ENCODE results near the gene ARL4D.
"Not testable (repeated sequence)": the region's sequence is repeated elsewhere in the genome, so short reads cannot be mapped to it uniquely, and the experiment has no call there.

ARL4D gene

DNA sequence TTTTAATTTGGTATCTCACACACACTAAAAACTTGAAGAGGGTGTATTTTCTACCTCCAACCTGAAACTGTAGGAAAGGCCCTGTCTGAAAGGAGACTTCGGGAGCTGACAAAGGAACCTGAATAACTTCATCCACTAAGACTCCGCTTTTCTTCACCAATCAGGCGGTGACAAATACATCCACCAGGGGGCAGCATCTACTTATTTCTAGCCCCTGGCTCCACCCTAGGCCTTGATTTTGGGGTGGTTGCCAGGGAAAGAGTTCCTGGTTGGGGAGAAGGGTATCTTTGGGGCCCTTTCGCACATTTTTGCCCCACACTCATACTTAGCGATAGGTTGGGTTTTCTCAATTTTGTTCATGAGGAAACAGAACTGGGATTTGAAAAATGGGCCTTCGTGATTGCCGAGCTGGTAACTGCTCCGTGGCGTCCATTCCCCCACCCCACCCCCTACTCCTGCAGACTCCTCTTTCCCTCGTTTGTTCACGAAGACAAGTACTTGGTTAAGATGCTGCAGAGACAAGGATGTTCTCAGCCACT, 4.8 kb upstream of the ARL4D start:
- peak; percentile 71 to 90 for DNase-seq (ENCODE audit: low read depth in 2 of 2, low spot score in 1 of 2)

DNA sequence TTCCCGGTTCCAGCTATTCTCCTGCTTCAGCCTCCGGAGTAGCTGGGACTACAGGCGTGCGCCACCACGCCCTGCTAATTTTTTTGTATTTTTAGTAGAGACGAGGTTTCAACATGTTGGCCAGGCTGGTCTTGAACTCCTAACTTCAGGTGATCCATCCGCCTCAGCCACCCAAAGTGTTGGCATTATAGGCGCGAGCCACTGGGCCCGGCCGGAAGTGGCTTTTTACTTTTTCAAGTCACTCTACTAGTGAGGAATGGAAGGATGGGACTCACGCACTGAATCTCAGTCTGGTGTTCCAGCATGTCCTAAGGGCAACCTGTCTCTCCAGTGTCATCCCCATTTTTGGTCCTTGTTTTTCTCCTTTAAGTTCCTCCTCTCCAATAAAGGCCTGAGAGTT, 4.1 kb upstream of the ARL4D start:
- DNase-seq (ENCODE audit: low read depth in 2 of 2, low spot score in 1 of 2): not testable (repeated sequence)

DNA sequence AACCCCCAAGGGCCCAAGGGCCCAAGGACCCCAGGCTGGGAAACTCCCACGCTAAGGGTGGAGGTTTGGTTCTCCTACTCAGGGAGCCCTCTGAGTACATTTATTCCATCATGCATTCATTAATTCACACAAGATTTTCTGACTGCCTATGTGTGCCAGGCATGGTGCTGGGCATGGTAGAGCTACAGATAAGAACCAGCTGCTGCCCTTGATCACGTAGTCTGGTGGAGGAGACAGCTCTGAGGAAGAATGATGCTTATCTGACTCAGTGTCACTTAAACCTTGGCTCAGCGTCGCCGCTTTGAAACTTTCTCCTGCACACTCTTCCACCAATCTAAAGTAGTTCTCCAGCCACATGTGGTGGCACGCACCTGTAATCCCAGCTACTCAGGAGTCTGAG, 3.6 kb upstream of the ARL4D start:
- no peak for DNase-seq (ENCODE audit: low read depth in 2 of 2, low spot score in 1 of 2)

DNA sequence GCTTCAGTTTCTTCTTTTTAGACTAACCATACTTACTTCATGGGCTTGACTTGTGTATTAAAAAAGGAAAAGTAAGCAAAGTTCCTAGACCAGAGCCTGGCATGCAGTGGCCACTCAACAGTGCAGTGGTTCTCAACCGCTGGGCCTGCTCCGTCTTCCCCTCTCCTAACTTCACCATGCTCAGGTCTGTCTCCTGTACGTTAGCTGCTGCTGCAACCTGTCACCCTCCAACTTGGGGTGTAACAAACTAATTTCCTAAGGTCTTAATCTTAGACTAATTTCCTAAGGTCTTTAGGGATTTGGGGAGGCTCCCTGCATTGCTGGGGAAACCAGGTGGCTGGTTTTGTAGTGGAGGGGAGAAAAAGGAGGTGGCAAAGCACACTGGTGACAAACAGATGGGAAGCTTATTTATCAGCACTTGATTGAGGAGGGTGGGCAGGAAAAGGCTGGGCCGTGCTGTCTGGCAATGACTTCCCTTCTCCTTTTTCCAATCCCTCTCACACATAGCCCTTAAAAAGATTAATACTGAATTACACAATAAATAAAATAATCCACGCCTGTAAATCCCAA, 2.2 kb upstream of the ARL4D start:
- DNase-seq (ENCODE audit: low read depth in 2 of 2, low spot score in 1 of 2): no peak

GRCh38 chr17:43399839-43400328, 1.1 kb downstream of the ARL4D start:
- no peak for DNase-seq (ENCODE audit: low read depth in 2 of 2, low spot score in 1 of 2)

DNA sequence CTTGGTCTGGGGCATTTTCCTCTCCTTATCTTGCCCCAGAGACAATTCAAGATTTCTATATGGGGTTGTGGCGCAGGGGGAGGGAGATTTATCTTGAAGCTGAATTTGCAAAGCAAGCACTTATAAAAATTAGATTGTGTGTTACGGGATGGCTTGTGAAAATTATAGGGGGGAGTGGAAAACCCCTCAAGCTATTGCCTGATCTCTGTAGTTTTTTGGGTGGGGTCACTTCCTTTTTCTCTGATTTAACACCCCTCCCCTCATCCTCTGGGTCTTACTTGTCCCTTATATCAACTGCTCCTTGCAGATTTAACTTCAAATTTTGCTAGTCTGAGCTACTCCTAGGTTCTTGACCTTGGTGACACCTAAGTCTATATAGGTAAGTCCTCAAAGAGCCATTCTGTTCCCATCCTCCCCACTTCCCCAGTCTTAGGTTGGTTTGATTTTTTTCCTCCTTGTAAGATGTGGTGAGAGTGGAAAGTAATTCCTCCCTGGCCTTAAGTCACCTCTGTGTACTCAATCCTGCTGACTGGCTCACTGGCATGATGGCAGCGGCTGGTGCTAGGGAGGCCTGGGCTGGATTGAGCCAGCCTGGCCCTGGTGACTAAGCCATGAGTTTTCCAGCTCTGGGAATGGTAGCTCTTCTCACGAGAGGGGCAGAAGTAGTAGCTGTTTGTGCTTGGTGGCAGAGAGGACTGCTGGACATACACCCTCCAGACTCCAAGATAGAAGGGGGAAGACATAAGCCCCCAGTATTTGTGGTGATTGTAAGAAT, 2.3 kb downstream of the ARL4D start:
- DNase-seq (ENCODE audit: low read depth in 2 of 2, low spot score in 1 of 2): no peak

- no peak for DNase-seq (ENCODE audit: low read depth in 2 of 2, low spot score in 1 of 2)
Measured at GRCh38 chr17:43402078-43402477, 3.3 kb downstream of the ARL4D start.

DNA sequence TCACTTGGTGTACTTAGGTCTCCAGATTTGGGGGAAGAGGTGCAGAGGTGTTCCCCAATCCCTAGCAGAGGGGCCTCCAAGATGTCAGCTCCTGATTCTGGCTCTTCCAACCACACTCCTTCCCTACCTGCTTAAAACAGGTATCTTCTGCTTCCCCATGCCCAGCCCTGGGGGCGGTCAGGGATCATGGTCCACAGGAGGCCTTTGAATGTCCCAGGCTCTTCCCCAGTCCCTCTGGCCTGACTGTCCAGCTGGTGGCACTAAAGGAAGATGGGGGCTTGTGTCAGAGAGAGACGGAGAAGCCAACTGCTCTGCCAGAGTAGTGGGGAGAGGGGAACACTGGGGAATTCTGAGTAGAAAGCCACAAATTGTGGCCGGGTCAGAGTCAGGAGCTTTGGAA, 3.8 kb downstream of the ARL4D start:
- DNase-seq (ENCODE audit: low read depth in 2 of 2, low spot score in 1 of 2): no peak

- no peak for DNase-seq (ENCODE audit: low read depth in 2 of 2, low spot score in 1 of 2)
Measured at GRCh38 chr17:43403846-43404245, 5.1 kb downstream of the ARL4D start.

- DNase-seq (ENCODE audit: low read depth in 2 of 2, low spot score in 1 of 2): no peak
Measured at GRCh38 chr17:43405861-43406260, 7.1 kb downstream of the ARL4D start.

- no peak for DNase-seq (ENCODE audit: low read depth in 2 of 2, low spot score in 1 of 2)
Measured at GRCh38 chr17:43406676-43407645, 8.2 kb downstream of the ARL4D start.

DNA sequence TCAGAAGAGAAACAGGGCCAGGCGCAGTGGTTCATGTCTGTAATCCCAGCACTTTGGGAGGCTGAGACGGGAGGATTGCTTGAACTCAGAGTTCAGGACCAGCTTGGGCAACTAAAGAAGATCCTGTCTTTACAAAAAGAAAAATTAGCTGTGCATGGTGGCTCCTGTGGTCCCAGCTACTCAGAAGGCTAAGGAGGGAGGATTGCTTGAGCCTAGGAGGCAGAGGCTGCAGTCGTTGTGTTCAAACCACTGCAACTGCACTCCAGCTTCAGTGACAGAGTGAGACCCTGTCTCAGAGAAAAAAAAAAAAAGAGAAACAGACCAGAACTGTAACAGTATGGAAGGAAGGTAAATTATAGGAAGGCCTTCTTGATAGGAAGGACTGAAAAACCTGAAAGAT, 10.3 kb downstream of the ARL4D start:
- no peak for DNase-seq (ENCODE audit: low read depth in 2 of 2, low spot score in 1 of 2)

GRCh38 chr17:43410557-43411368, 12.0 kb downstream of the ARL4D start:
- no peak for DNase-seq (ENCODE audit: low read depth in 2 of 2, low spot score in 1 of 2)

- no peak for DNase-seq (ENCODE audit: low read depth in 2 of 2, low spot score in 1 of 2)
Measured at GRCh38 chr17:43411369-43411677, 12.5 kb downstream of the ARL4D start.

DNA sequence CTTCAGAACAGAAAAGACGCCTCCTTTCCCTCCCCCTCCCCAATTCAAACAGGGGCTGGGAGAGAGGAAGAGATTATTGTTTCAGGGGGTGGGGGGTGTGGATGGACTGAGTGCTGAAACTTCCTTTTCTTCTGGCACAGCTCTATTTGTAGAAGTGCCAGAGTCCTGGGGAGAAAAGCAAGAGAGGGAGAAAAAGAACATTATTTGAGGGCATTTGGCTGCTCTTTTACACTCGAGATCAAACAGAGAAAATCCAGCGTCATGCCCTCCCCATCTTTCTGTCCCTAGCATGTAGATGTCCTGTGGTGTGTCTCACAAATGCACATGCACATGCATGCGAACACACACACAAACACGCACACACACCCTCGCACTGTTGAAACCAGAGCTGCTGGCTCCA, 13.0 kb downstream of the ARL4D start:
- DNase-seq (ENCODE audit: low read depth in 2 of 2, low spot score in 1 of 2): no peak

GRCh38 chr17:43412166-43412565, 13.4 kb downstream of the ARL4D start:
- no peak for DNase-seq (ENCODE audit: low read depth in 2 of 2, low spot score in 1 of 2)

GRCh38 chr17:43416998-43417890, 18.5 kb downstream of the ARL4D start:
- DNase-seq (ENCODE audit: low read depth in 2 of 2, low spot score in 1 of 2): no peak

DNA sequence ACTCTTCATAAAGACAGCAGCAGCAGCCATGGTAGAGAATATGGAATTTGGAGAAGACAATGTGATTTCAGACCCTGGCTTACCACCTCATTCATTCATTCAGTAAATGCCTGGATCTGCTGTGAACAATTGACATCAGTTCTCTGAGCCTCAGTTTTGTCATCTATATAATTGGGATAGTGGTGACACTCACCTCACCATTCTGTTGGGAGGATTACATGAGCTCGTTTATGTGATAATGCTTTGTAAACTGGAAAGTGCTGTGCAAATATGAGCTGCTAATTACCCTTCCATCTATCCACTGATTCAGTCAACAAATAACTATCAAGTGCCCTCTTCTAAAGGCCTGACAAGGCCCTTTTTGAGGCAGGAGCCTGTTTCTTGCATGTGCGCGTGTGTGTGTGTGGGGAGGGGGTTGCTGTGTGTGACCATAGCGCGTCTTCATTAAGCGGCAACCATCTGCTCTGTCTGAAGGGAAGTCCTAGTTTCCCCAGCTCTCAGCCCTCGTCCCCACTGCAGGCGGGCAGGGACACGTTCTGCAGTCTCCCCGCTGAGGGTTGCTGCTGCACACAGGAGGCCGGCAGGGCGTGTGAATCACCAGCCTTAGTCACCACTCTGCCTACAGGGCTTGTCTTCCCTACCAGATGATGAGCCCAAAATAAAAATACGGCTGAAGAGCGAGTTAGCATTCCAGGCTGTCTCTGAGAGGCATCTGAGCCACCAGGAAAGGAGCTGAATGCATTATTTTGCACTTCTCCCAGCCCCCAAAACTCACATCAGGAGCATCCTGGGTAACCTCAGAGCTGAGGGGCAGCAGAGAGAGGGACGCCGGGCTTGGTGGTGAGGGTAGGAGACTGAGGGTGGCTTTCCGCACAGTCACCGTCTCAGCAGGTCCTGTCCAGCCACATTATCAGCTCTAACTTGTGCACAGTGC, 19.9 kb downstream of the ARL4D start:
- no peak for DNase-seq (ENCODE audit: low read depth in 2 of 2, low spot score in 1 of 2)

Data from stimulated activated CD8-positive, alpha-beta memory T cell treated with anti-CD3 and anti-CD28 coated beads, Interleukin-4, amount 100 ng/mL, for 4 hours (primary cell).